H1 (cell line): ENCODE results near the gene DOCK3. TPM values are rescaled to one million over a fixed set of nuclear protein-coding genes. Genes with fewer than 3 reads are reported as not detected.

Experiments
- CTCF ChIA-PET: fragments of 300-600 bp; sonication (Branson Sonifier 250); formaldehyde crosslinking; loops from one replicate; lab custom pipeline; 2021; ENCODE audit not compliant: partially characterized antibody; lab: Charles Lee
- POLR2A ChIA-PET: fragments of 300-600 bp; sonication (Branson Sonifier 250); formaldehyde crosslinking; loops from one replicate; lab custom pipeline; 2021; ENCODE audit warnings: inconsistent platforms; ENCODE audit not compliant: partially characterized antibody; lab: Charles Lee
- DNase-seq, 2 experiments: peaks; one replicate each; pipeline versions ENCODE4 v3.0.0 to v3.0.0-alpha.2; 2010 to 2022; ENCODE audit warnings: low spot score in 2 of 2, low read depth in 1 of 2, mixed read lengths in 1 of 2
- FAIRE-seq: peaks from 2 replicates; lab custom pipeline; 2011; peaks lifted over from hg19 to GRCh38; lab: Jason Lieb, UNC
- H2AFZ ChIP-seq: 2 replicates; pipeline ENCODE4 v1.8.1; 2012; ENCODE audit warnings: low read length, inconsistent platforms
- H2AK5ac ChIP-seq: 2 replicates; pipeline ENCODE4 v1.6.1; 2013; ENCODE audit warnings: low read depth, low read length
- H2BK120ac ChIP-seq: replicated peaks from 2 replicates; pipeline ENCODE3; 2013; ENCODE audit warnings: low read depth, low read length, inconsistent platforms
- H2BK12ac ChIP-seq: 2 replicates; pipeline ENCODE4 v1.6.1; 2013; ENCODE audit warnings: low read depth, low read length
- H2BK15ac ChIP-seq: 2 replicates; pipeline ENCODE4 v1.6.1; 2013; ENCODE audit warnings: low read length
- H2BK20ac ChIP-seq: 2 replicates; pipeline ENCODE4 v1.6.1; 2013; ENCODE audit warnings: low read length
- H2BK5ac ChIP-seq: 2 replicates; pipeline ENCODE4 v1.6.1; 2013; ENCODE audit warnings: low read depth, low read length
- H3K14ac ChIP-seq: 2 replicates; pipeline ENCODE4 v1.6.1; 2013; ENCODE audit warnings: inconsistent platforms; ENCODE audit not compliant: insufficient read length
- H3K18ac ChIP-seq: 2 replicates; pipeline ENCODE4 v1.6.1; 2013; ENCODE audit warnings: low read length; ENCODE audit errors: extremely low read depth
- H3K23ac ChIP-seq: 2 replicates; pipeline ENCODE4 v1.6.1; 2013; ENCODE audit warnings: inconsistent platforms; ENCODE audit not compliant: insufficient read length
- H3K23me2 ChIP-seq: 2 replicates; pipeline ENCODE4 v1.6.1; 2013; ENCODE audit warnings: low read depth, low read length
- H3K27ac ChIP-seq: 2 replicates; pipeline ENCODE4 v1.6.1; 2011; ENCODE audit warnings: low read depth, low read length, inconsistent platforms
- H3K27me3 ChIP-seq, 4 experiments: replicated peaks in 1 of 4; 1 replicate in 1 of 4; 2 replicates in 3 of 4; pipeline versions ENCODE4 v1.6.1 to v1.8.1; 2011 to 2013; ENCODE audit warnings: low read length in 3 of 4, mild to moderate bottlenecking in 3 of 4, inconsistent platforms in 2 of 4, mixed read lengths in 2 of 4, moderate library complexity in 1 of 4; ENCODE audit not compliant: control insufficient read depth in 3 of 4, insufficient read depth in 3 of 4; ENCODE audit errors: extremely low read depth in 1 of 4
- H3K36me3 ChIP-seq, 4 experiments: 2 replicates each; pipeline versions ENCODE4 v1.6.1 to v1.8.1; 2011 to 2013; ENCODE audit warnings: mild to moderate bottlenecking in 4 of 4, low read length in 3 of 4, moderate library complexity in 2 of 4, control low read depth in 1 of 4, inconsistent platforms in 1 of 4; ENCODE audit not compliant: insufficient read depth in 4 of 4, control insufficient read depth in 2 of 4
- H3K4ac ChIP-seq: replicated peaks from 2 replicates; pipeline ENCODE3; 2013; ENCODE audit warnings: low read length, low read depth, mixed read lengths, inconsistent platforms; ENCODE audit not compliant: insufficient read length
- H3K4me1 ChIP-seq, 4 experiments: replicated peaks in 1 of 4; 1 replicate in 1 of 4; 2 replicates in 3 of 4; pipeline versions ENCODE4 v1.6.1 to v1.8.1; 2011 to 2013; ENCODE audit warnings: low read length in 3 of 4, inconsistent platforms in 2 of 4, mixed read lengths in 1 of 4; ENCODE audit not compliant: insufficient read depth in 4 of 4, control insufficient read depth in 3 of 4
- H3K4me2 ChIP-seq, 2 experiments: 2 replicates each; pipeline versions ENCODE4 v1.6.1 to v1.8.1; 2011 to 2013; ENCODE audit warnings: low read depth in 2 of 2, low read length in 2 of 2, control low read depth in 1 of 2, inconsistent platforms in 1 of 2, mild to moderate bottlenecking in 1 of 2; ENCODE audit not compliant: insufficient read depth in 1 of 2
- H3K4me3 ChIP-seq, 4 experiments: fragments of 200-600, 300-600 bp in 1 of 4; sonication (generic), shearing (Covaris generic), sonication (Bioruptor Twin) in 1 of 4; 2 replicates each; pipeline versions ENCODE4 v1.5.1 to v1.8.1; 2011 to 2016; ENCODE audit warnings: low read length in 4 of 4, low read depth in 3 of 4, control low read depth in 2 of 4, inconsistent platforms in 2 of 4, mild to moderate bottlenecking in 2 of 4, mixed read lengths in 1 of 4, moderate library complexity in 1 of 4; ENCODE audit not compliant: insufficient read depth in 2 of 4; ENCODE audit errors: extremely low read depth in 1 of 4
- H3K56ac ChIP-seq: replicated peaks from 2 replicates; pipeline ENCODE3; 2013; ENCODE audit warnings: low read depth, mild to moderate bottlenecking, mixed read lengths, low read length, inconsistent platforms; ENCODE audit not compliant: insufficient read length
- H3K79me1 ChIP-seq: 2 replicates; pipeline ENCODE4 v1.6.1; 2013; ENCODE audit warnings: low read depth, low read length, control low read depth
- H3K79me2 ChIP-seq, 2 experiments: 2 replicates each; pipeline versions ENCODE4 v1.6.1 to v1.8.1; 2012 to 2013; ENCODE audit warnings: low read length in 2 of 2, mild to moderate bottlenecking in 2 of 2, inconsistent platforms in 1 of 2; ENCODE audit not compliant: insufficient read depth in 2 of 2, control insufficient read depth in 1 of 2
- H3K9ac ChIP-seq, 4 experiments: replicated peaks in 1 of 4; 1 replicate in 1 of 4; 2 replicates in 3 of 4; pipeline versions ENCODE4 v1.6.1 to v1.8.1; 2011 to 2013; ENCODE audit warnings: low read depth in 3 of 4, low read length in 3 of 4, control low read depth in 2 of 4, mild to moderate bottlenecking in 2 of 4, moderate library complexity in 2 of 4, inconsistent platforms in 1 of 4; ENCODE audit errors: extremely low read depth in 1 of 4
- H3K9me3 ChIP-seq, 2 experiments: 2 replicates each; pipeline versions ENCODE4 v1.6.1 to v1.8.1; 2012 to 2013; ENCODE audit warnings: mild to moderate bottlenecking in 2 of 2, moderate library complexity in 2 of 2, control low read depth in 1 of 2, inconsistent platforms in 1 of 2, low read depth in 1 of 2, low read length in 1 of 2, mixed read lengths in 1 of 2; ENCODE audit not compliant: insufficient read depth in 2 of 2
- H4K20me1 ChIP-seq, 2 experiments: replicated peaks in 1 of 2; 2 replicates each; pipeline versions ENCODE3 to v1.8.1; 2011 to 2013; ENCODE audit warnings: inconsistent platforms in 2 of 2, low read length in 2 of 2, mild to moderate bottlenecking in 1 of 2; ENCODE audit not compliant: insufficient read depth in 2 of 2, control insufficient read depth in 1 of 2
- H4K5ac ChIP-seq: 2 replicates; pipeline ENCODE4 v1.6.1; 2013; ENCODE audit warnings: low read length, low read depth, mixed read lengths, inconsistent platforms; ENCODE audit not compliant: insufficient read length
- H4K8ac ChIP-seq: 2 replicates; pipeline ENCODE4 v1.8.0; 2013; ENCODE audit warnings: mild to moderate bottlenecking, moderate library complexity, low read length, inconsistent platforms; ENCODE audit not compliant: insufficient read depth; ENCODE audit errors: extremely low read depth
- H4K91ac ChIP-seq: replicated peaks from 2 replicates; pipeline ENCODE3; 2013; ENCODE audit warnings: low read length, mixed read lengths, inconsistent platforms; ENCODE audit not compliant: insufficient read length
- CEBPB ChIP-seq: IDR thresholded peaks from 2 replicates; pipeline ENCODE4 v1.6.1; 2012; ENCODE audit warnings: low read depth, low read length
- HDAC2 ChIP-seq, 2 experiments: fragments of 300-600 bp in 1 of 2; sonication (generic) in 1 of 2; IDR thresholded peaks; 2 replicates each; pipeline ENCODE4 v1.6.1; 2011 to 2012; ENCODE audit warnings: low read depth in 2 of 2, low read length in 2 of 2, mild to moderate bottlenecking in 2 of 2, moderate library complexity in 2 of 2, borderline replicate concordance in 1 of 2, inconsistent platforms in 1 of 2
- HDAC6 ChIP-seq: IDR thresholded peaks from one replicate; pipeline ENCODE4 v1.7.1; 2012; ENCODE audit warnings: low read depth, mild to moderate bottlenecking, inconsistent platforms, low read length, moderate library complexity
- KDM1A ChIP-seq: fragments of 200-600, 300-600 bp; sonication (generic); IDR thresholded peaks from 2 replicates; pipeline ENCODE4 v1.7.1; 2016; ENCODE audit warnings: mild to moderate bottlenecking, low read length, borderline replicate concordance
- POLR2AphosphoS5 ChIP-seq: IDR thresholded peaks from 2 replicates; pipeline ENCODE4 v1.6.1; 2011; ENCODE audit warnings: low read depth, low read length
- RAD21 ChIP-seq, 2 experiments: IDR thresholded peaks in 1 of 2; conservative IDR thresholded peaks in 1 of 2; 2 replicates each; pipeline ENCODE4 v1.6.1; 2011; ENCODE audit warnings: low read depth in 2 of 2, low read length in 2 of 2, improper control_type of control experiment in 1 of 2, inconsistent platforms in 1 of 2, mild to moderate bottlenecking in 1 of 2, moderate library complexity in 1 of 2
- RFX5 ChIP-seq: IDR thresholded peaks from 2 replicates; pipeline ENCODE4 v1.6.1; 2011; ENCODE audit warnings: low read depth, low read length, improper control_type of control experiment, borderline replicate concordance
- SP2 ChIP-seq: IDR thresholded peaks from 2 replicates; pipeline ENCODE4 v1.6.1; 2012; ENCODE audit warnings: mild to moderate bottlenecking, low read length, inconsistent platforms
- SRF ChIP-seq: IDR thresholded peaks from 2 replicates; pipeline ENCODE4 v1.6.1; 2011; ENCODE audit warnings: mild to moderate bottlenecking, low read depth, low read length, moderate library complexity
- TCF12 ChIP-seq: IDR thresholded peaks from 2 replicates; pipeline ENCODE4 v1.6.1; 2011; ENCODE audit warnings: low read depth, mild to moderate bottlenecking, low read length
- WGBS, 2 experiments: shearing (Covaris generic) in 1 of 2; methylation state at CpG; one replicate each; pipeline versions ENCODE4 v1.1.6 to v1.1.7; 2013 to 2015; ENCODE audit warnings: low lambda C conversion rate in 2 of 2, mixed read lengths in 2 of 2, inconsistent platforms in 1 of 2, low coverage in 1 of 2, missing lambda C conversion rate in 1 of 2; ENCODE audit not compliant: insufficient replicate concordance in 2 of 2, insufficient coverage in 1 of 2, insufficient read length in 1 of 2; ENCODE audit errors: extremely low coverage in 1 of 2, missing lambda C conversion rate in 1 of 2; 5-methylcytosine and 5-hydroxymethylcytosine counted together
- polyA plus RNA-seq, 7 experiments: library from polyadenylated mRNA; depleted of rRNA in 3 of 7; stranded (reverse) in 5 of 7; unstranded in 2 of 7; fragments of >200 nt in 5 of 7; fragments of 200-250 nt in 2 of 7; gene quantifications; 1 replicate in 5 of 7; 2 replicates in 1 of 7; 4 replicates in 1 of 7; pipeline versions ENCODE4 v1.2.1 to v1.2.3, GENCODE V29; 2011 to 2013; ENCODE audit warnings: missing spikeins in 2 of 7, mixed read lengths in 2 of 7
- total RNA-seq: library from RNA; stranded (reverse); fragmentation: NEBNext Ultra II Directional; extraction: Animal tissue kit (Norgen Biotek cat#: 25700); gene quantifications from 2 replicates; pipeline ENCODE4 v1.2.1, GENCODE V29; 2021
- TF ChIP-seq, protein P1 (sequence below), 3 experiments: IDR thresholded peaks; 1 replicate in 2 of 3; 2 replicates in 1 of 3; pipeline versions ENCODE4 v1.5.1 to v1.6.1; 2011; ENCODE audit warnings: low read length in 3 of 3, mild to moderate bottlenecking in 3 of 3, inconsistent platforms in 2 of 3, low read depth in 1 of 3, moderate library complexity in 1 of 3; ENCODE audit not compliant: insufficient read depth in 1 of 3; ENCODE audit errors: control extremely low read depth in 1 of 3

Gene DOCK3
- total and polyA plus RNA-seq, 2 of the 8 experiments (the other 6 are each of a cell fraction or from before 2014, with no cell fraction given) = 2.7 to 5.0 TPM

DNA sequence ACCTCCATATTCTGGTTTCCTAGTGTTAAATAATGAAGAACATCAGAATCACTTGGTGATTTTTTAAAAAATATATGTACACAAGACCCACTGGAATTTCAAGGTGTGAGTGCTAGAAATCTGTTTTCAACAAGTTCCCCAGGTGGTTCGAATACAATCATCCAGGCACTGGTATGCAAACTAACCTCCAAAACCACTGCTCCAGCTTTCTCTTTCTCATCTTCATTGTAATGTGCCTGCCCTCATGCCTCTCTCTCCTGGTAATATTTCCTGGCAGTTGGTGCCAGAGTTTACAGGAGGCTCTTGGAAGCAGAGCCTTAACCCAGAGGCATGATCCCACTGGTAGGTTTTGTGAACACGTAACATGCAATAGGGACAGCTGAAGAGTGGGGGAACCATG, 547.2 kb downstream of the DOCK3 start:
- H3K14ac ChIP-seq = no peak overlapping the region
- 0 out of 4 replicates have a peak overlapping the region, but pooled peaks of 1 of the 2 experiments have one; percentile 15 for H3K4me2 ChIP-seq
- peaks cover 0 to 8% (median 2%) of the 10 kb centered on the region in 4 experiments; a peak in 3 of 7 replicates for H3K4me1 ChIP-seq
- no peak overlapping the region for H2BK15ac ChIP-seq
- POLR2A ChIA-PET = no interaction called here
- H2BK12ac ChIP-seq = no peak overlapping the region
- no peak overlapping the region for H3K23ac ChIP-seq
- 86% methylated on average over 2 of the region's 2 CpGs; no CpG with 5 or more reads in 1 of the 2 experiments for WGBS, 2 experiments
- no peak overlapping the region for H4K8ac ChIP-seq
- no peak overlapping the region for H3K18ac ChIP-seq
- no peak overlapping the region for H3K27ac ChIP-seq
- DNase-seq = no peak
- H3K9me3 ChIP-seq = no peaks in the 10 kb centered on the region
- no peaks in the 10 kb centered on the region for H3K79me2 ChIP-seq
- no peaks in the 10 kb centered on the region for H3K27me3 ChIP-seq
- H3K56ac ChIP-seq = no peak overlapping the region
- H2BK5ac ChIP-seq = no peak overlapping the region
- H3K9ac ChIP-seq = no peak overlapping the region
- H3K36me3 ChIP-seq = 0 out of 8 replicates have a peak, but pooled peaks cover 0 to 2% (median 0%) of the 10 kb centered on the region in 4 experiments
- CTCF ChIA-PET = interaction anchor here (1.1 to 2.1 kb wide), 6 partner anchors 10 to 150 kb away, joined by 3 to 6 read pairs (median 4); no protein-coding TSS in a partner anchor
- H2AFZ ChIP-seq = no peak overlapping the region
- H2BK120ac ChIP-seq = no peak overlapping the region
- H4K5ac ChIP-seq = no peak overlapping the region
- no peak overlapping the region for H3K4ac ChIP-seq
- no peak overlapping the region for H4K91ac ChIP-seq
- H4K20me1 ChIP-seq = no peaks in the 10 kb centered on the region
- peak; percentile 84 for FAIRE-seq
- no peaks in the 10 kb centered on the region for H3K79me1 ChIP-seq
- no peak overlapping the region for H2BK20ac ChIP-seq
- no peak overlapping the region for H2AK5ac ChIP-seq
- H3K4me3 ChIP-seq = no peak overlapping the region
- no peaks in the 10 kb centered on the region for H3K23me2 ChIP-seq
- TF ChIP-seq TCF12 (no peak), HDAC2 (IDR thresholded peaks at IDR 0.05; ENCODE audit: borderline replicate concordance in 1 of 2, low read depth in 2 of 2, low read length in 2 of 2) (no peak), RAD21 (IDR thresholded peaks at IDR 0.05 in 1 of 2, conservative IDR thresholded peaks at IDR 0.05 in 1 of 2; ENCODE audit: low read depth in 2 of 2, low read length in 2 of 2) (no peak), HDAC6 (no peak), KDM1A (no peak), CEBPB (no peak), POLR2AphosphoS5 (no peak), SRF (no peak), SP2 (no peak), RFX5 (no peak)
- TF ChIP-seq, protein P1, sequence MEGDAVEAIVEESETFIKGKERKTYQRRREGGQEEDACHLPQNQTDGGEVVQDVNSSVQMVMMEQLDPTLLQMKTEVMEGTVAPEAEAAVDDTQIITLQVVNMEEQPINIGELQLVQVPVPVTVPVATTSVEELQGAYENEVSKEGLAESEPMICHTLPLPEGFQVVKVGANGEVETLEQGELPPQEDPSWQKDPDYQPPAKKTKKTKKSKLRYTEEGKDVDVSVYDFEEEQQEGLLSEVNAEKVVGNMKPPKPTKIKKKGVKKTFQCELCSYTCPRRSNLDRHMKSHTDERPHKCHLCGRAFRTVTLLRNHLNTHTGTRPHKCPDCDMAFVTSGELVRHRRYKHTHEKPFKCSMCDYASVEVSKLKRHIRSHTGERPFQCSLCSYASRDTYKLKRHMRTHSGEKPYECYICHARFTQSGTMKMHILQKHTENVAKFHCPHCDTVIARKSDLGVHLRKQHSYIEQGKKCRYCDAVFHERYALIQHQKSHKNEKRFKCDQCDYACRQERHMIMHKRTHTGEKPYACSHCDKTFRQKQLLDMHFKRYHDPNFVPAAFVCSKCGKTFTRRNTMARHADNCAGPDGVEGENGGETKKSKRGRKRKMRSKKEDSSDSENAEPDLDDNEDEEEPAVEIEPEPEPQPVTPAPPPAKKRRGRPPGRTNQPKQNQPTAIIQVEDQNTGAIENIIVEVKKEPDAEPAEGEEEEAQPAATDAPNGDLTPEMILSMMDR (IDR thresholded peaks at IDR 0.05; ENCODE audit: control extremely low read depth in 1 of 3, insufficient read depth in 1 of 3, low read depth in 1 of 3, low read length in 3 of 3) = no peak
